OCI-LY7 (cell line): ENCODE measurements around the gene PLAC9. TPM values are rescaled to one million over a fixed set of nuclear protein-coding genes. Genes with fewer than 3 reads are reported as not detected.

Source experiments
- BruUV-seq: library from RNA; stranded (reverse); fragments of 400-500 nt; replicated peaks from 2 replicates; lab custom pipeline; 2021; lab: Mats Ljungman, UMichigan
- CTCF ChIA-PET: fragments of 300-600 bp; sonication (Branson Sonifier 250); formaldehyde crosslinking; loops from one replicate; lab custom pipeline; 2022; ENCODE audit warnings: antibody characterized with exemption; ENCODE audit not compliant: unreplicated experiment; lab: Charles Lee
- POLR2A ChIA-PET: fragments of 300-600 bp; sonication (Branson Sonifier 250); formaldehyde crosslinking; loops from one replicate; lab custom pipeline; 2022; ENCODE audit warnings: antibody characterized with exemption; lab: Charles Lee
- DNase-seq: peaks from one replicate; pipeline ENCODE4 v3.0.0-alpha.2; 2015; ENCODE audit warnings: low spot score
- H2AFZ ChIP-seq: fragments of 200-600 bp; sonication (generic), shearing (Covaris generic); 2 replicates; pipeline ENCODE4 v1.6.1; 2014; ENCODE audit warnings: mild to moderate bottlenecking, antibody characterized with exemption, low read length, moderate library complexity
- H3K27ac ChIP-seq: fragments of 200-600 bp; sonication (generic); 2 replicates; pipeline ENCODE4 v1.5.1; 2014; ENCODE audit warnings: mixed run types, low read depth, mild to moderate bottlenecking, moderate library complexity, low read length, inconsistent platforms; ENCODE audit not compliant: poor library complexity, severe bottlenecking
- H3K36me3 ChIP-seq: fragments of 200-600 bp; sonication (generic); 2 replicates; pipeline ENCODE4 v1.6.1; 2014; ENCODE audit warnings: mild to moderate bottlenecking, antibody characterized with exemption, low read length, moderate library complexity, mixed read lengths; ENCODE audit not compliant: insufficient read depth
- H3K4me1 ChIP-seq: fragments of 200-600 bp; sonication (generic); 2 replicates; pipeline ENCODE4 v1.5.1; 2014; ENCODE audit warnings: mild to moderate bottlenecking, low read length; ENCODE audit not compliant: insufficient read depth, poor library complexity, severe bottlenecking
- H3K4me2 ChIP-seq: fragments of 200-600 bp; sonication (generic); 2 replicates; pipeline ENCODE4 v1.6.1; 2014; ENCODE audit warnings: mild to moderate bottlenecking, low read length
- H3K4me3 ChIP-seq: fragments of 200-600 bp; sonication (generic); 2 replicates; pipeline ENCODE4 v1.5.1; 2014; ENCODE audit warnings: mild to moderate bottlenecking, low read depth, low read length; ENCODE audit not compliant: poor library complexity, severe bottlenecking
- H3K79me2 ChIP-seq: fragments of 200-600 bp; sonication (generic); 2 replicates; pipeline ENCODE4 v1.6.1; 2016; ENCODE audit warnings: low read depth, mild to moderate bottlenecking, low read length, moderate library complexity, mixed read lengths; ENCODE audit not compliant: insufficient read depth
- H3K9me2 ChIP-seq: fragments of 200-600 bp; sonication (generic); 2 replicates; pipeline ENCODE4 v1.6.1; 2016; ENCODE audit warnings: mild to moderate bottlenecking, low read length, mixed read lengths; ENCODE audit not compliant: insufficient read depth
- H3K9me3 ChIP-seq: fragments of 200-600 bp; sonication (generic); 2 replicates; pipeline ENCODE4 v1.6.1; 2014; ENCODE audit warnings: mild to moderate bottlenecking, mixed run types, low read length, mixed read lengths
- H4K20me1 ChIP-seq: fragments of 200-600 bp; sonication (generic); 2 replicates; pipeline ENCODE4 v1.6.1; 2014; ENCODE audit warnings: mild to moderate bottlenecking, antibody characterized with exemption, low read length, moderate library complexity, mixed read lengths; ENCODE audit not compliant: insufficient read depth
- CTCF ChIP-seq: fragments of 200-600 bp; sonication (generic); conservative IDR thresholded peaks from 2 replicates; pipeline ENCODE4 v1.5.1; 2014; ENCODE audit warnings: mild to moderate bottlenecking, antibody characterized with exemption, low read length, moderate library complexity, mixed read lengths
- EZH2phosphoT487 ChIP-seq: fragments of 200-600 bp; sonication (generic); IDR thresholded peaks from 2 replicates; pipeline ENCODE4 v1.6.1; 2018; ENCODE audit warnings: low read depth, borderline replicate concordance, mild to moderate bottlenecking, mixed run types, antibody characterized with exemption, low read length, moderate library complexity, mixed read lengths
- intact Hi-C: fragments of 100-400 bp; cut with micrococcal nuclease; formaldehyde crosslinking; loops from one replicate; pipeline ENCODE4 v1.10.0; 2022; ENCODE audit not compliant: unreplicated experiment
- total RNA-seq, 2 experiments: library from RNA; depleted of rRNA in 1 of 2; stranded (reverse); fragments of >200 nt in 1 of 2; shearing (Covaris generic) in 1 of 2; gene quantifications; 2 replicates each; pipeline ENCODE4 v1.2.3, GENCODE V29; 2014 to 2022

Gene PLAC9
- total RNA-seq, 2 experiments from 2014 or later: not detected

- no peak for DNase-seq
- no peak overlapping the region for H2AFZ ChIP-seq
- H3K4me1 ChIP-seq: no peaks in the 10 kb centered on the region
- no peak overlapping the region for H3K4me3 ChIP-seq
- BruUV-seq: no TSS peak
- no peaks in the 10 kb centered on the region for H3K9me2 ChIP-seq
- no peaks in the 10 kb centered on the region for H4K20me1 ChIP-seq
- TF ChIP-seq CTCF: no peak
- TF ChIP-seq EZH2phosphoT487: no peak
- intact Hi-C loops: no loop called here
- 0 out of 2 replicates have a peak, but pooled peaks cover 7% of the 10 kb centered on the region for H3K9me3 ChIP-seq
- H3K4me2 ChIP-seq: no peak overlapping the region
- POLR2A ChIA-PET: interaction anchor here (1.2 kb wide), 1 partner anchor 15 kb away, joined by 3 read pairs; no protein-coding TSS in a partner anchor
- CTCF ChIA-PET: no interaction called here
- H3K27ac ChIP-seq: no peak overlapping the region
- H3K79me2 ChIP-seq: no peaks in the 10 kb centered on the region
- no peaks in the 10 kb centered on the region for H3K36me3 ChIP-seq
Measured at GRCh38 chr10:80108576-80109239, 23.8 kb upstream of the PLAC9 start.

- H3K4me2 ChIP-seq: no peak overlapping the region
- no peaks in the 10 kb centered on the region for H3K4me1 ChIP-seq
- no peak overlapping the region for H3K4me3 ChIP-seq
- H4K20me1 ChIP-seq: no peaks in the 10 kb centered on the region
- no peaks in the 10 kb centered on the region for H3K9me2 ChIP-seq
- H3K27ac ChIP-seq: no peak overlapping the region
- TF ChIP-seq EZH2phosphoT487: no peak
- no peak for TF ChIP-seq CTCF
- no peaks in the 10 kb centered on the region for H3K79me2 ChIP-seq
- ChIA-PET CTCF (no interaction called here), POLR2A (no interaction called here)
- BruUV-seq: no TSS peak
- H3K36me3 ChIP-seq: no peaks in the 10 kb centered on the region
- no peak for DNase-seq
- H2AFZ ChIP-seq: no peak overlapping the region
- intact Hi-C loops: no loop called here
- H3K9me3 ChIP-seq: 0 out of 2 replicates have a peak, but pooled peaks cover 7% of the 10 kb centered on the region
Measured at GRCh38 chr10:80110986-80111385, 21.5 kb upstream of the PLAC9 start.

- Histone ChIP-seq H3K4me2 (no peak overlapping the region), H4K20me1 (no peaks in the 10 kb centered on the region), H3K4me3 (no peak overlapping the region), H3K4me1 (no peaks in the 10 kb centered on the region), H3K9me2 (no peaks in the 10 kb centered on the region), H3K36me3 (no peaks in the 10 kb centered on the region), H2AFZ (no peak overlapping the region), H3K9me3 (no peaks in the 10 kb centered on the region), H3K27ac (no peak overlapping the region), H3K79me2 (no peaks in the 10 kb centered on the region)
- POLR2A ChIA-PET: interaction anchor here (0.7 to 1.1 kb wide), 2 partner anchors 16 to 50 kb away, joined by 3 read pairs; no protein-coding TSS in a partner anchor
- BruUV-seq: no TSS peak
- intact Hi-C loops: no loop called here
- CTCF ChIA-PET: no interaction called here
- TF ChIP-seq EZH2phosphoT487 (no peak), CTCF (no peak)
- DNase-seq: no peak
Measured at GRCh38 chr10:80118669-80119068, 13.9 kb upstream of the PLAC9 start.
